NCI-H1417 treated with DMSO at 0.1 percent for 48 hours (cell line): ENCODE measurements around the gene SHOC1.
"Not testable (repeated sequence)": the region's sequence is repeated elsewhere in the genome, so short reads cannot be mapped to it uniquely, and the experiment has no call there.

ENCODE experiments used
- DNase-seq: peaks from one replicate; lab custom pipeline; 2025; lab: John Stamatoyannopoulos, UW

The SHOC1 gene

DNA sequence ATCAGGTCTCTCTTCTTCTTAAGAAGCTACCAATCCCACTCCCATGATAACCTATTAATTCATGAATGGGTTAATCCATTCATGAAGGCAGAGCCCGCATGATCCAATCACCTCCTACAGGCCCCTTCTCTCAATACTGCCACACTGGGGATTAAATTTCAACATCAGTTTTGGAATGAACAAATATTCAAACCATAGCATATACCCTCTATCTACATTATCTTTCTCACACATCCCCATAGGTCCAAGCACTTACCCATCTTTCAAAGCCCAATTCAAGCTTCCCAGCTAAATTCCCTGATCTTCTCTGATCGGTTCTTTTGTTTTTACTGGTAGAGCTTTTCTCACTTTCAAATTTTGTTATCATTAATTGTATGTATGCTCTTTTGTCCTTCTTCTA, 10.5 kb upstream of the SHOC1 start:
- no peak for DNase-seq

DNA sequence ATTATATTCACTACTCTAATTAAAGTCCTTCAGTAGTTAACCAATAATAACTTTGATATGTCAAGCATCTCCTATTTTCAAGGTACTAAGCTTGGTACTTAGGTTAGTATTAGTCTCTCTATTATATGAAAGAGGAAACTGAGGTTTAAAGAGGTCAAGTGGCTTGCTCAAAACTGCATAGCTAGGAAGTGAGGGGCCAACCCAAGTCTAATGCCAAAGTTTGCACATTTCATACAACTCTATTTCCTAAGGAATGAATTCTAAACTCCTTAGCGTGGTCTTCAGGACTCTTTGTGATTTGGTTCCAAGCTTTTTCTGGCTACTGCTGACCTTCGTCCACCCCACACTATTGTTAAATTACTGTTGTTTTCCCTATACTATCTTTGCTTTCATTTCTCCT, 9.9 kb upstream of the SHOC1 start:
- no peak for DNase-seq

DNA sequence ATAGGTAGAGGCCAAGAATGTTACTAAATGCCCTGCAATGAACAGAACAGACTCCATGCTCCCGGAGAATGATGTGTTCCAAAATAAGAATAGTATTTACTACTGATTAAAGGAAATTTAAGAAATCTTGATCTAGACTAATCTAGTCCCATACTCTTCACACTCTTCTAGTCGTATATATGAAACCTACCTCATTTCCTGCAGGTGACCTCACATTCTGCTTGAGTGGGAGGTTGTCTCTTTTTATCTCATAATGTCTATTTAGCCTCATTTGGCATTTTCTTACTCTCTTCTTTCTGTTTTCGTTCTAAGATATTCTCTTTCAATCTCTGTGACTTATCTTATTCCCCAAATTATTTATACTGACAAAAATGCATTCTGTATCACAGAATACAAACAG, 9.2 kb upstream of the SHOC1 start:
- no peak for DNase-seq

DNA sequence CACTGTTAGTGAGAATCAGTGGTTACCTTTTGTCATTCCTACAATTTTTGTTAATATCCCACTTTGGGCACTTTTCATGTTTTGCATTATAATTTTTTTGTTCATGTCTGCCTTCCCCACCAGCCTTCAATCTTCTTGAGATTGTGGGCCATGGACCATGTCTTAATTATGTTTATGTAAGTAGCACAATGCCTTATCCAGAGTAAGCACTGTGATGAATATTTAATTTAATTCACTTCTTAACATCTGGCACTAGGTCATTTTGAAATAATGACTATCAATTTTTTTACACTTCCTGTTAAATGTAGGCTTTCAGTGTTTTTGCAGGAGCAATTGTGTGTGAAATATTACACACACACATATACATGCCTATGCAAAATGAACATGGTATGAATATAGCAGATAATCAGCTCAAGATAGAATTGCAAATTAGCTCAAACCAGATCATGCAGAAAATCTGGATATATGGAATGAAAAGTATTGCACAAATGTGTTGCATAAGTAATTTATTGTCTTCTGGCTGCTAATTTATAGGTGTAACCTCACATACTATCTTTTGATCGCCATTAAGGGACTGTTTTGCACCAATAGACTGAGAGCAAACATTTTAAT, 5.3 kb upstream of the SHOC1 start:
- no peak for DNase-seq

DNA sequence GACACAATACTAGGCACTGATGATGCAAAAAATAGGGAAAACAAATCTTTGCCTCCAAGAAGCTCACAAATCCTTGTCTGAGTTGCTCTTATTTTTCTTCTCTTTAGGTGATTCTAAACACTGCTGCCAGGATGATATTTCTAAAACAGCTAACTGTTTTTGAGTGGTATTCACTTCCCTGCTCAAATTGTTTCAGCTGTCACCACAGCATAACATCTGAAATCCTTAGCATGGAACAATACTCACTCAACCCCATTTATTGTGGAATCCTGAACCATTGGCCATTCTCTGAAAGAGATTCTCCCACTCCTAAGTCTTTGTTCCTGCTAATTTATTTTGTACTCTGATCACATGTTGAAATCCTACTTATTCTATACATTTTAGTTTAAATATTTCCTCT, 4.8 kb upstream of the SHOC1 start:
- DNase-seq = no peak

DNA sequence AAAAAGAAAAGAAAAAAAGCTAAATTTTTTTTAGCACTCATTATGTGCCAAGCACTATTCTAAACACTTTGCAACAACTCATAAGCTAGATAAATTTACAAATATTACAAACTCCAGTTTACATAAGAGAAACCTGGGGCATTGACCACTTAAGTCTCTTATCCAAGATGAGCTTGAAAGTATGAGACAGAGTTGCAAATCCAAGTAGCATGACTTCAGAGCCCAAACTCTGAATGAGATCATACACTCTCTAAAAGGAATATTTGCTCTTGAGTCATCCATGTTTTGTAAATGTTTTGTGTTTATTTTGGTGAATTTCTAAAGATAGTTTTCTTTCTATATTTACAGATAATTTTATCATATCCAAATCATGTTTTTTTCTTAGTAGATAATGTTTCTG, 4.0 kb upstream of the SHOC1 start:
- no peak for DNase-seq

DNA sequence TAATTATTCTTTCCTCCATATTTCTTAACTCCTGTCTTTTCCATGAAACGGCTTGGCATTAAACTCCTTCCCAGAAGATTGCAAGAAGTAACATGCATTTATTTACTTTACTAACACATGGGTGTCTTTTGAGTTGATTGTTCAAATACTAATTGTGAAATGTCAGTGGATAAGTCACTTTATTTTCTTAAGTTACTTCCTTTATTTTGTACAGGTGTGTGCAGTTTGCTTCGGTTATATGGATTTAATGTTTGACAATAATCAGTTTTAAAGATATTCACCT, 761 bp upstream of the SHOC1 start:
- no peak for DNase-seq

DNA sequence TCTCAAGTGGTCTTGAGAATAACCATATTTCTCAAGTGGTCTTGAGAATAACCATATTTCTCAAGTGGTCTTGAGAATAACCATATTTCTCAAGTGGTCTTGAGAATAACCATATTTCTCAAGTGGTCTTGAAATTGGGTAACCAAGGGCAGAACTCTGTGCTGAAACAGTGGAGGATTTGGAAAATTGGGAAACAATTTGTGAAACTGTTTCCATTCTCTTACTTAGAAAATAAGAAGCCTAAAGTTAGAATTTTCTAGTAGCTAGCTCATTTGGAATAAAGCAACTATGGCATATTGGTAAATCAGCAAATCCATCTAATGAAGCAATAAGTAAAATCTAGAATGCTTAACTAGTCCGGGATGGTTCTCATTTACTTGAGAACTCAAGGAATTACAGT, 2.9 kb downstream of the SHOC1 start:
- DNase-seq = not testable (repeated sequence)

DNA sequence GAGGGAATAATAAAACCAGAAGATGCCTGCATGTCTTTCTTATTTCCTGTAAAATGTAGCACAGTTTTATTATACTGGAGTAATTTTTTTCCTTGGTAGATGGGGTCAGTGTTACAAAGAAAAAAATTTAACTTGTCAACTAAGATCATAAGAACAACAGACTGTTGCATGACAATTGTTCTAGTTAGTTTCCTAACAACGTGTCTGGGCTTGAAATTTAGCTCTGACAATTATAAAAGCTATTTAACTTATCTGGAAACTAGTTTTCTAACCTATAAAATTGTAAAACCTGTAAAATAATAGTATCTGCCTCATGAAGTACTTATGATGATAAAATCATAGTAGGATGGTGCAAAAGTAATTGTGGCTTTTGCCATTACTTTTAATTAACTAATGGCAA, 4.9 kb downstream of the SHOC1 start:
- no peak for DNase-seq

DNA sequence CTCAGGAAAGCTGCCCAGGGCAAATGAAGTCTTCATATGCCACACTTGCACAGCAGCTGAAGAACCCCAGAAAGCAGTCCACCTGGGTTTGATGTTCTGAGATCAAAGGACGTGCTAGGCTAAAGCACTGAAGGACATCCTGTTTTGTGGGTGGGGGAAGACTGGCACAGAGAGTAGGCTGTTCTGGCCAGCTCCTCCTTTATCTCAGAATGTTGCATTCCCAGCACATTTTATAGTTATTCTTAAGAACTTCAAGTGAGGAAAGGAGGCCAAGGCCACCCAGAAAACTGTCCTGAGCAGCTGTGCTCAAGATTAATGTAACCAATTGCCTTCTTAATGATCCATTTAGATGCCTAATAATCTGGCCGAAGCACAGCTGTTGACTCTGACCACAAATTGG, 10.9 kb downstream of the SHOC1 start:
- no peak for DNase-seq

DNA sequence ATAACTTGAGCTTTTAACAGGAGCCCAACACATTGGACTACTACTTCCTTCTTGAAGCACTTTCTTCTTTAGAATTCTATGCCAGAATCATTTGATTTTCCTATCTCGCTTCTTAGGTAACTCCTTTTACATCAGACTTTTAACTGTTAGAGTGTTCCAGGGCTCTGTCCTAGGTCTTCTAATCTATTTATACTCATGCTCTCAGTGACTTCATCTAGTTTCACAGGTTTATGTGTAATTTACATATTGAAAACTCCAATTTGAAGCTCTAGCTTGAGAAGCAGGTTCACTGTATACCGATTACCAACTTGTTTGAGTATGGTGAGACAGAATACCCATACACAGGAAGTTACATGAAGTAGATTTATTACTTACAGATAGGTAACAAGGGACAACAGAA, 11.3 kb downstream of the SHOC1 start:
- DNase-seq = no peak

DNA sequence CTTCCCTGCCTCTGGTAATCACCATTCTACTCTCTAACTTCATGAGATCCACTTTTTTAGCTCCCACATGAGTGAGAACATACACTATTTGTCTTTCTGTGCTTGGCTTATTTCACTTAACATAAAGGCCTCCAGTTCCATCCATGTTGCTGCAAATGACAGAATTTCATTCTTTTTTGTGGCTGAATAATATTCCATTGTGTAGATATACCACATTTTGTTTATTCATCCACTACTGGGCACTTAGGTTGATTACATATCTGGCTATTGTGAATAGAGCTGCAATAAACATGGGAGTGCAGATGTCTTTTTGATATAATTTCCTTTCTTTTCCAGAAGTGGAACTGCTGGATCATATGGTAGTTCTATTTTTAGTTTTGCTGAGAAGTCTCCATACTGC, 28.7 kb downstream of the SHOC1 start:
- no peak for DNase-seq

DNA sequence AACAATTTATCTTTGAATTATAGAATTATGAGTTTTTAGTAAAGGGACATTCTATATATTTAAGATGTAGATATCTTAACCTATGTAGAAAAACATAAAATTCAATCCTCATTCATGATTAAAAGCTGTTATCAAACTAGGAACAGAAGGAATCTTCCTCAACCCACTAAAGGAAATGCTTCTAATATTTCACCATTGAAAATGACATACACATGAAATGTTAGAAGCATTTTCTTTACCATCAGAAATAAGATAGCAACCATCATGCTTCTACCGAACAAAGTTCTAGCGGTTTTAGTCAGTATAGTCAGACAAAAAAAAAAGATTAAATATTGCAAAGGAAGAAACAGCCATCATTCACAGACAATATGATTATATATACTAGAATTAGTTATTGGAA, 32.2 kb downstream of the SHOC1 start:
- no peak for DNase-seq

DNA sequence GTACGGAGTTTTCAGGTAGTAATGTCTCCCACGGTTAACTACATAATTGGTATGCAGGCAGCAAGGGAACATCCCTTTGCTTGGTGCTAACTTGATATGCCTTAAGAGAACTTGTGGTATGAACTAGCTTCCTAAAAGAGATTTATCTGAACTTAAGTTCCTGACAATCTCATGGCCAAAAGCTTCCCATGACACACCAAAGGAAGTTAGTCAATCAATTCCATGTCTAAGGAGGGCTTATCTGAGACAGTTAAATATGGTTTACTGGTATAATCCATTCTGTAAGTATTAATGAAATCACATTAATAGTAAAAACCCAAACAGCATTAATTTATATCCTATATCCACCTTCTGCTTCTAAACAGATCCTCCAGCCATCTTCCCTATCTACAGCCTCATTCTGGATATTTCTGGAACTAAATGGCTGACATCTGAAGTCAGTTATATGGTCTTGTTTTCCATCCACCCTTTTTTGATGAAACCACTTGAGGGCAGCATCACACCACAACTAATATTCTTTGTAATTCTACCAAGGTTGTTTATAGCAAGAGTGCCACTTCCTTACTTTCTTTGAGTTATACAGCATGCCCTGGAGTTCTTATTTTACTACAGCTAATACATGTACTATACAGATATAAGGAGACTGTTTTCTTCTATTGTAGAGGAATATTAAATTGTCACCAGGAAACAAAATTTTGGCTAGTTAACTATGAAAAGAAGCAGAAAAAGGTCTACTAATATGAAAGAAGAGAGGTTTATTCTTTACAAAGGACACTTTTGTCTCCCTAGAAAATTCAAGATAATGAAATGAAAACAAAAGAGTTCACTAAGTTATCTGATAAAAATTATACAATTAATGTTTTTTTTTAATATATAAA, 34.7 kb downstream of the SHOC1 start:
- DNase-seq = peak; percentile 60

DNA sequence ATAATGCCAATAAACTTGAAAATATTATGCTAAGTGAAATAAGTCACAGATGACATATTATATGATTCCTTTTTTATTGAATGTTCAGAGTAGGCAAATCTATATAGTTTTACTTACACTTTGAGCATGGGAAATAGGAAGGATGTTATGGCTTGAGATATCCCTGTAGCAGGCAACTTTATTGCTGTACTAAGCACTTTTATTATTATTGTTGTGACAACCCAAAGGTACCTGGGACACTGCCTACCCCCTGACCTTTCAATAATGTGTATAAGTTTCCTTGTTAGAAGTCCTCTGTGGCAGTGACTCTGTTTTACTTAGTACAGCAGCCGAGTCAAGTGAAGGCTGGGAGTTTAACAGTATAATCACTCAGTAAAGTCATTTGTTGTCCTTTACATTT, 39.9 kb downstream of the SHOC1 start:
- DNase-seq = no peak

DNA sequence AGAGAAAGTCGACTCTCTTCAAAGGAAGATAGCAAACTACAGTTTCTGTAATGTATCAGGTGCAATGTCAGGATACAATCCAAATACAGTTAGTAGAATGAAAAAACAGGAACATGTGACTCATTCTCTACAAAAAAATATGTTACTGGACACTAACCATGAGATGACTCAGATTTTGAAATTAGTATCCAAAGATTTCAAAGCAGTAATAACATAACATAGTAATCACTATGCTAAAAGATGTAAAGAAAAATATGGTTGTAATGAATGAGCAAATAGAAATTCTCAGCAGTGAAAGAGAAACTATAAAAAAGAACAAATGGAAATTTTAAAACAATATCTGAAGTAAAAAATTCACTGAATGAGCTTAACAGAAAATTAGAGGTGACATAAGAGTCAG, 42.3 kb downstream of the SHOC1 start:
- DNase-seq = no peak
